HEK293 (cell line): ENCODE data around the gene PBX3.
A peak's percentile ranks its signal among the peaks of the same experiment; 100 is the strongest.

Source experiments
- CTCF ChIA-PET: fragments of 350-600 bp; formaldehyde crosslinking; extraction: SDS; loops from one replicate; lab custom pipeline; 2021; ENCODE audit warnings: antibody characterized with exemption; lab: Yijun Ruan, JAX
- POLR2A ChIA-PET: fragments of 300-600 bp; formaldehyde crosslinking; extraction: SDS; loops from one replicate; lab custom pipeline; 2020; ENCODE audit warnings: antibody characterized with exemption, inconsistent platforms; lab: Yijun Ruan, JAX
- H3K27ac ChIP-seq: fragments of 200-500 bp; sonication (Bioruptor generic); 2 replicates; pipeline ENCODE4 v1.5.1; 2014; ENCODE audit warnings: low read depth, low read length, control low read depth, inconsistent platforms; ENCODE audit errors: extremely low read depth
- H3K36me3 ChIP-seq, 2 experiments: fragments of 200-500 bp in 1 of 2; sonication (Bioruptor generic) in 1 of 2; 1 replicate in 1 of 2; 2 replicates in 1 of 2; pipeline ENCODE4 v1.5.1; 2014 to 2017; ENCODE audit warnings: inconsistent platforms in 2 of 2, low read length in 2 of 2; ENCODE audit not compliant: control insufficient read depth in 2 of 2, insufficient read depth in 1 of 2
- H3K4me1 ChIP-seq: fragments of 200-500 bp; sonication (Bioruptor generic); 2 replicates; pipeline ENCODE4 v1.5.1; 2014; ENCODE audit warnings: mild to moderate bottlenecking, low read length, inconsistent platforms; ENCODE audit not compliant: control insufficient read depth, insufficient read depth
- H3K4me3 ChIP-seq: 2 replicates; pipeline ENCODE4 v1.5.1; 2011; ENCODE audit warnings: low read depth, mild to moderate bottlenecking, control low read depth, low read length, moderate library complexity
- H3K9me3 ChIP-seq: fragments of 200-500 bp; sonication (Bioruptor generic); 2 replicates; pipeline ENCODE4 v1.5.1; 2014; ENCODE audit warnings: low read depth, low read length, inconsistent platforms; ENCODE audit not compliant: control insufficient read depth, insufficient read depth
- BCL6B ChIP-seq: fragments of 450-650 bp; formaldehyde crosslinking; IDR thresholded peaks from 2 replicates; pipeline ENCODE4 v1.5.1; 2017; ENCODE audit warnings: missing biosample characterization, missing genetic modification characterization
- EGR2 ChIP-seq: fragments of 450-650 bp; formaldehyde crosslinking; IDR thresholded peaks from 2 replicates; pipeline ENCODE4 v1.5.1; 2016; ENCODE audit warnings: low read depth, missing biosample characterization, missing genetic modification characterization
- IKZF3 ChIP-seq: fragments of 450-650 bp; IDR thresholded peaks from 2 replicates; pipeline ENCODE4 v1.5.0; 2018; ENCODE audit warnings: missing biosample characterization, mild to moderate bottlenecking, missing genetic modification characterization, moderate library complexity
- PATZ1 ChIP-seq: fragments of 450-650 bp; formaldehyde crosslinking; IDR thresholded peaks from 2 replicates; pipeline ENCODE4 v1.5.1; 2016; ENCODE audit warnings: missing biosample characterization, missing genetic modification characterization
- PRDM10 ChIP-seq: fragments of 450-650 bp; formaldehyde crosslinking; IDR thresholded peaks from 2 replicates; pipeline ENCODE4 v1.5.1; 2016; ENCODE audit warnings: missing biosample characterization, missing genetic modification characterization
- REPIN1 ChIP-seq: fragments of 450-650 bp; formaldehyde crosslinking; IDR thresholded peaks from 2 replicates; pipeline ENCODE4 v1.5.1; 2017; ENCODE audit warnings: missing biosample characterization, missing genetic modification characterization, low read depth
- SP2 ChIP-seq: fragments of 450-650 bp; formaldehyde crosslinking; IDR thresholded peaks from 2 replicates; pipeline ENCODE4 v1.5.1; 2016; ENCODE audit warnings: missing biosample characterization, missing genetic modification characterization
- SP7 ChIP-seq: fragments of 450-650 bp; formaldehyde crosslinking; IDR thresholded peaks from 2 replicates; pipeline ENCODE4 v1.5.1; 2016; ENCODE audit warnings: missing biosample characterization, missing genetic modification characterization
- ZBTB26 ChIP-seq: fragments of 450-650 bp; formaldehyde crosslinking; optimal IDR thresholded peaks from 2 replicates; pipeline ENCODE3; 2016; ENCODE audit warnings: missing biosample characterization, mild to moderate bottlenecking, missing genetic modification characterization
- ZBTB8A ChIP-seq: fragments of 450-650 bp; formaldehyde crosslinking; IDR thresholded peaks from 2 replicates; pipeline ENCODE4 v1.5.1; 2016; ENCODE audit warnings: missing biosample characterization, missing genetic modification characterization
- ZFHX2 ChIP-seq: fragments of 450-650 bp; formaldehyde crosslinking; conservative IDR thresholded peaks from 2 replicates; pipeline ENCODE4 v1.5.1; 2016; ENCODE audit warnings: missing biosample characterization, missing genetic modification characterization
- ZNF174 ChIP-seq: fragments of 450-650 bp; formaldehyde crosslinking; IDR thresholded peaks from 2 replicates; pipeline ENCODE4 v1.5.0; 2017; ENCODE audit warnings: missing biosample characterization, mild to moderate bottlenecking, missing genetic modification characterization
- ZNF214 ChIP-seq: fragments of 450-650 bp; formaldehyde crosslinking; IDR thresholded peaks from 2 replicates; pipeline ENCODE4 v1.5.1; 2017; ENCODE audit warnings: missing biosample characterization, mild to moderate bottlenecking, missing genetic modification characterization, borderline replicate concordance
- ZNF248 ChIP-seq: fragments of 450-650 bp; formaldehyde crosslinking; IDR thresholded peaks from 2 replicates; pipeline ENCODE4 v1.5.1; 2017; ENCODE audit warnings: missing biosample characterization, missing genetic modification characterization
- ZNF335 ChIP-seq: fragments of 450-650 bp; formaldehyde crosslinking; conservative IDR thresholded peaks from 2 replicates; pipeline ENCODE4 v1.5.1; 2016; ENCODE audit warnings: missing biosample characterization, missing genetic modification characterization
- ZNF530 ChIP-seq: fragments of 450-650 bp; formaldehyde crosslinking; IDR thresholded peaks from 2 replicates; pipeline ENCODE4 v1.5.1; 2016; ENCODE audit warnings: low read depth, missing biosample characterization, missing genetic modification characterization
- ZNF544 ChIP-seq: fragments of 450-650 bp; formaldehyde crosslinking; IDR thresholded peaks from 2 replicates; pipeline ENCODE4 v1.5.0; 2017; ENCODE audit warnings: missing biosample characterization, missing genetic modification characterization
- ZNF621 ChIP-seq: fragments of 450-650 bp; formaldehyde crosslinking; IDR thresholded peaks from 2 replicates; pipeline ENCODE4 v1.5.1; 2017; ENCODE audit warnings: missing biosample characterization, missing genetic modification characterization
- ZNF629 ChIP-seq: fragments of 450-650 bp; formaldehyde crosslinking; IDR thresholded peaks from 2 replicates; pipeline ENCODE4 v1.5.1; 2017; ENCODE audit warnings: missing biosample characterization, missing genetic modification characterization
- ZNF768 ChIP-seq: fragments of 450-650 bp; formaldehyde crosslinking; IDR thresholded peaks from 2 replicates; pipeline ENCODE4 v1.5.1; 2018; ENCODE audit warnings: missing biosample characterization, mild to moderate bottlenecking, missing genetic modification characterization
- ZNF830 ChIP-seq: fragments of 450-650 bp; IDR thresholded peaks from 2 replicates; pipeline ENCODE4 v1.5.0; 2018; ENCODE audit warnings: missing biosample characterization, missing genetic modification characterization, low read depth, mild to moderate bottlenecking, moderate library complexity
- ZNF837 ChIP-seq: fragments of 450-650 bp; formaldehyde crosslinking; IDR thresholded peaks from 2 replicates; pipeline ENCODE4 v1.5.1; 2016; ENCODE audit warnings: missing biosample characterization, missing genetic modification characterization
- TF ChIP-seq, protein P1 (sequence below): fragments of 450-650 bp; formaldehyde crosslinking; IDR thresholded peaks from 2 replicates; pipeline ENCODE4 v1.5.1; 2017; ENCODE audit warnings: missing biosample characterization, missing genetic modification characterization

PBX3 gene

GRCh38 chr9:125887172-125887571 is 140.0 kb downstream of the PBX3 start (continued):
- peak; percentile 49; the same call in 1 of the 2 replicates for TF ChIP-seq PATZ1 (tag by site-specific recombination)
- TF ChIP-seq, protein P1, sequence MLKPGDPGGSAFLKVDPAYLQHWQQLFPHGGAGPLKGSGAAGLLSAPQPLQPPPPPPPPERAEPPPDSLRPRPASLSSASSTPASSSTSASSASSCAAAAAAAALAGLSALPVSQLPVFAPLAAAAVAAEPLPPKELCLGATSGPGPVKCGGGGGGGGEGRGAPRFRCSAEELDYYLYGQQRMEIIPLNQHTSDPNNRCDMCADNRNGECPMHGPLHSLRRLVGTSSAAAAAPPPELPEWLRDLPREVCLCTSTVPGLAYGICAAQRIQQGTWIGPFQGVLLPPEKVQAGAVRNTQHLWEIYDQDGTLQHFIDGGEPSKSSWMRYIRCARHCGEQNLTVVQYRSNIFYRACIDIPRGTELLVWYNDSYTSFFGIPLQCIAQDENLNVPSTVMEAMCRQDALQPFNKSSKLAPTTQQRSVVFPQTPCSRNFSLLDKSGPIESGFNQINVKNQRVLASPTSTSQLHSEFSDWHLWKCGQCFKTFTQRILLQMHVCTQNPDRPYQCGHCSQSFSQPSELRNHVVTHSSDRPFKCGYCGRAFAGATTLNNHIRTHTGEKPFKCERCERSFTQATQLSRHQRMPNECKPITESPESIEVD (tag by site-specific recombination) = peak; percentile 99

DNA sequence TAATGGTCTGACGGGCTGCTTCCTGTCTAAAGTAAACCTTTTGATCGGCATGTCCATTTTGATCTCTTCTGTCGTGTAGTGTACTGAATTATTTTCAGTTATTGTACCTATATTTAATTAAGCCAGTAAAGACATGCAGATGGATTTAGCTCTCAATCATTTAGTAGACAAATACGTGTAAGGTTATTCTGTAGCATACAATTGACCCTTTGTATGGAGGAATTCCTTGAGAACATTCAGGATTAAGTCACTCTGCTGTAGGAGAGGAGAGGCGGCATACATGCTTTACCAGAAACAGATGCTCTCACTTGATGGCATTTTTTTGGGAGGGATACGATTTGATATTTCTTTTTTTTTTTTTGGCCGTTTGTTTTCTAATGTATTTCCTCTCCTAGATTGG is 141.0 kb downstream of the PBX3 start:
- Histone ChIP-seq H3K9me3 (no peaks in the 10 kb centered on the region), H3K4me3 (no peak overlapping the region), H3K27ac (no peak overlapping the region), H3K36me3 (no peaks in the 10 kb centered on the region), H3K4me1 (peaks cover 38% of the 10 kb centered on the region)
- ChIA-PET POLR2A (no interaction called here), CTCF (interaction anchor here (0.7 to 1.2 kb wide), 2 partner anchors 13 to 16 kb away, joined by 3 read pairs; no protein-coding TSS in a partner anchor)
- TF ChIP-seq ZNF248 (no peak), ZNF214 (tag by site-specific recombination) (no peak), EGR2 (no peak), SP2 (tag by site-specific recombination) (no peak), ZBTB26 (tag by site-specific recombination) (no peak), BCL6B (tag by site-specific recombination) (no peak), ZNF837 (tag by site-specific recombination) (no peak), ZNF174 (tag by site-specific recombination) (no peak), ZNF629 (no peak), REPIN1 (tag by site-specific recombination) (no peak), ZNF830 (tag by site-specific recombination) (no peak), ZNF544 (no peak)

DNA sequence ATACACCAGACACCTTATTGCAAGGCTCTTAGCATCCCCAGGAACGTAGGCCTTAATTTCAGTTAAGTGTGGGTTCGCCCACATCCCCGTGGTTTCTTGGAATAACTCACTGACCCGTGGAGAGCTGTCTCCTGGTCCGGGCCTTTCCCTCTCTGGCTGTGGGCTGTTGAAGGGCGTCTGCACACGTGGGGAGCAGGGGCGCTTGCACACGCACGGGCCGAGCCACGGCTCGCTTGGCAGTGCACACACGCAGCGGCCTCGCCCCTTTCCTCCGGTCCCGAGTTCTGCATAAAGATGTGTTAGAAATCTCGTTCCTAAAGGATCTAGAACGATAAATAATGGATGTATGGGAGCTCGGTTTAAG is 141.9 kb downstream of the PBX3 start:
- H3K27ac ChIP-seq = peak overlapping the region; percentile 79
- no peaks in the 10 kb centered on the region for H3K9me3 ChIP-seq
- ChIA-PET POLR2A (interaction anchor here (1.0 kb wide), 1 partner anchor 143 kb away, joined by 4 read pairs; no protein-coding TSS in a partner anchor), CTCF (no interaction called here)
- H3K4me3 ChIP-seq = peak overlapping the region; percentile 56
- H3K36me3 ChIP-seq = no peaks in the 10 kb centered on the region
- peaks cover 42% of the 10 kb centered on the region for H3K4me1 ChIP-seq
- TF ChIP-seq ZFHX2 (tag by site-specific recombination) = peak; percentile 94
- no peak for TF ChIP-seq ZNF621
- peak; percentile 55 for TF ChIP-seq ZBTB8A
- TF ChIP-seq REPIN1 (tag by site-specific recombination) = no peak
- TF ChIP-seq ZNF530 (tag by site-specific recombination) = no peak
- TF ChIP-seq SP7 (tag by site-specific recombination) = peak; percentile 70
- 0 out of 2 replicates have a peak, but pooled peaks have one; percentile 2 for TF ChIP-seq IKZF3
- TF ChIP-seq ZNF768 = no peak
- TF ChIP-seq EGR2 = peak; percentile 90
- 0 out of 2 replicates have a peak, but pooled peaks have one; percentile 17 for TF ChIP-seq ZNF335
- TF ChIP-seq PRDM10 (tag by site-specific recombination) = 0 out of 2 replicates have a peak, but pooled peaks have one; percentile 35
